ENCODE measurements around the gene AKT3. TPM values are rescaled to one million over a fixed set of nuclear protein-coding genes. Genes with fewer than 3 reads are reported as not detected.

Gene AKT3
- total RNA-seq, 3 donors from 2014 or later (not counting 1 experiment from before 2014, with no cell fraction given), result 135 to 157 (median 136) TPM

- H3K9me3 Mint-ChIP-seq, result peaks cover 7 to 18% of the 10 kb centered on the region in 2 donors
- no peak for DNase-seq
- Histone ChIP-seq H3K9me3 (ENCODE audit: control insufficient read depth, insufficient read depth, low read length) (peaks cover 5% of the 10 kb centered on the region), H3K27ac (ENCODE audit: low read length) (no peak overlapping the region), H3K36me3 (ENCODE audit: control insufficient read depth, insufficient read depth, low read length) (peaks cover 6% of the 10 kb centered on the region), H3K4me3 (ENCODE audit: low read length) (no peak overlapping the region), H3K27me3 (ENCODE audit: control insufficient read depth, insufficient read depth, low read length) (no peaks in the 10 kb centered on the region), H3K4me1 (ENCODE audit: control insufficient read depth, insufficient read depth, low read length) (no peaks in the 10 kb centered on the region)
- intact Hi-C loops (cut with micrococcal nuclease), result no loop called here
- peaks cover 25% of the 10 kb centered on the region for H3K36me3 Mint-ChIP-seq
- no peaks in the 10 kb centered on the region for H3K27me3 Mint-ChIP-seq (ENCODE audit: low read depth in 2 of 2)
- no peak for TF ChIP-seq CTCF (IDR thresholded peaks at IDR 0.05)
- no peak for ATAC-seq
- H3K4me3 Mint-ChIP-seq, result no peak overlapping the region
- peaks cover 24 to 59% of the 10 kb centered on the region in 2 donors for H3K4me1 Mint-ChIP-seq
- 96% methylated on average over 1 of the region's 1 CpG for WGBS (ENCODE audit: insufficient coverage)
- no peak overlapping the region for H3K27ac Mint-ChIP-seq
Observed at GRCh38 chr1:243821177-243821680, 28.8 kb downstream of the AKT3 start.

DNA sequence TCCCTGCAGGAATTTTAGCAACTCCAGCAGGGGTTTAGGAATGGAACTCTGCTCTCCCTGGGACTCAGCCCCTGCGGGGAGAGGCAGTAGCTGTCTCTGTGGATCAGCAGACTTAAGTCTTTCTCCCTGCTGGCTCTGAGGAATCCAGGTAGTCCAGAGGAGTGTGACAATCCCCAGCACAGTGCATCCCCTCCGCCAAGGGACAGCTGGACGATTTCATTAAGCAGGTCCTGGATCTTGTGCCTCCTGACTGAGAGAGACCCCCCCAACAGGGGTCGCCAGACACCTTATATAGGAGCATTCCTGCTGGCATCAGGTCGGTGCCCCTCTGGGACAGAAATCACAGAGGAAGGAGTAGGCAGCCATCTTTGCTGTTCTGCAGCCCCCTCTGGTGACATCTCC lies 30.6 kb downstream of the AKT3 start:
- H3K36me3 ChIP-seq (ENCODE audit: control insufficient read depth, insufficient read depth, low read length), result peaks cover 6% of the 10 kb centered on the region
- peaks cover 25% of the 10 kb centered on the region for H3K36me3 Mint-ChIP-seq
- no peak overlapping the region for H3K27ac Mint-ChIP-seq
- no peak for TF ChIP-seq CTCF (IDR thresholded peaks at IDR 0.05)
- no peaks in the 10 kb centered on the region for H3K27me3 Mint-ChIP-seq (ENCODE audit: low read depth in 2 of 2)
- H3K4me3 ChIP-seq (ENCODE audit: low read length), result no peak overlapping the region
- DNase-seq (no peak), ATAC-seq (no peak)
- H3K4me1 ChIP-seq (ENCODE audit: control insufficient read depth, insufficient read depth, low read length), result no peaks in the 10 kb centered on the region
- H3K4me1 Mint-ChIP-seq, result peaks cover 35 to 67% of the 10 kb centered on the region in 2 donors
- peaks cover 7 to 18% of the 10 kb centered on the region in 2 donors for H3K9me3 Mint-ChIP-seq
- peaks cover 10% of the 10 kb centered on the region for H3K9me3 ChIP-seq (ENCODE audit: control insufficient read depth, insufficient read depth, low read length)
- H3K27ac ChIP-seq (ENCODE audit: low read length), result no peak overlapping the region
- no peak overlapping the region for H3K4me3 Mint-ChIP-seq
- H3K27me3 ChIP-seq (ENCODE audit: control insufficient read depth, insufficient read depth, low read length), result no peaks in the 10 kb centered on the region
- intact Hi-C loops (cut with micrococcal nuclease), result no loop called here
- WGBS (ENCODE audit: insufficient coverage), result 95% methylated on average over 5 of the region's 5 CpGs

DNA sequence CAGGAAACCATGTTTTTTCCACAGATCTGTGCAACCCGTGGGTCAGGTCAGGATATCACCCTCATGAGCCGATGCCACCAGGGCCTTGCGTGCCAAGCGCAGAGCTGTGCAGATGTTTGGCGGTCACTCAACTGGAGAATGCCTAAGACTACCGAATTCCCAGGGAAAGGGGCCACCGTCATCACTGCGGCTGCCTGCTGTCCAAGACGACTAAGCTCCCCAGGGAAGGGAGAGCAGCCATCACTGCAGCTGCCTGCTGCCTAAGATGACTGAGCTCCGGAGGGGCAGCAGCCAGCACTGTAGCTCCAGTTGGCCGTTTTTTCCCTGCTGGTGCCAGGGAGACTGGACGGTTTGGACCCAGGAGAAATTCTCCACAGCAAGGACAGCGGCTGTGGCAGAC lies 31.1 kb downstream of the AKT3 start:
- H3K4me3 Mint-ChIP-seq, result no peak overlapping the region
- peaks cover 6% of the 10 kb centered on the region for H3K36me3 ChIP-seq (ENCODE audit: control insufficient read depth, insufficient read depth, low read length)
- H3K36me3 Mint-ChIP-seq, result peaks cover 25% of the 10 kb centered on the region

More for the DNA sequence above, 31.1 kb downstream of the AKT3 start:
- Mint-ChIP-seq H3K4me1 (peaks cover 33 to 65% of the 10 kb centered on the region in 2 donors), H3K9me3 (peaks cover 7 to 18% of the 10 kb centered on the region in 2 donors), H3K27me3 (ENCODE audit: low read depth in 2 of 2) (no peaks in the 10 kb centered on the region), H3K27ac (no peak overlapping the region)
- intact Hi-C loops (cut with micrococcal nuclease), result no loop called here
- Histone ChIP-seq H3K4me1 (ENCODE audit: control insufficient read depth, insufficient read depth, low read length) (no peaks in the 10 kb centered on the region), H3K4me3 (ENCODE audit: low read length) (no peak overlapping the region), H3K27me3 (ENCODE audit: control insufficient read depth, insufficient read depth, low read length) (no peaks in the 10 kb centered on the region), H3K9me3 (ENCODE audit: control insufficient read depth, insufficient read depth, low read length) (peaks cover 10% of the 10 kb centered on the region), H3K27ac (ENCODE audit: low read length) (no peak overlapping the region)
- no peak for TF ChIP-seq CTCF (IDR thresholded peaks at IDR 0.05)
- ATAC-seq (peak in 1 of 3 donors; percentile 41), DNase-seq (no peak)
- WGBS (ENCODE audit: insufficient coverage), result 97% methylated on average over 13 of the region's 13 CpGs
